KOPT-K1 (cell line): ENCODE results near the gene SLC38A10.

Experiments
- H3K27ac ChIP-seq: fragments of 200-600 bp; sonication (generic); 2 replicates; pipeline ENCODE4 v1.5.1; 2016; ENCODE audit warnings: antibody characterized with exemption, mild to moderate bottlenecking, low read depth, low read length; ENCODE audit not compliant: poor library complexity, severe bottlenecking
- H3K36me3 ChIP-seq: fragments of 200-600 bp; sonication (generic); 2 replicates; pipeline ENCODE4 v1.5.1; 2017; ENCODE audit warnings: antibody characterized with exemption, mild to moderate bottlenecking, low read length, moderate library complexity; ENCODE audit not compliant: insufficient read depth
- H3K9me3 ChIP-seq: fragments of 200-600 bp; sonication (generic); 2 replicates; pipeline ENCODE4 v1.5.1; 2017; ENCODE audit warnings: antibody characterized with exemption, low read length, mild to moderate bottlenecking; ENCODE audit not compliant: insufficient read depth, poor library complexity, severe bottlenecking

SLC38A10 gene

GRCh38 chr17:81323411-81323868, 28.3 kb upstream of the SLC38A10 start:
- Histone ChIP-seq H3K27ac (no peak overlapping the region), H3K9me3 (no peaks in the 10 kb centered on the region), H3K36me3 (no peaks in the 10 kb centered on the region)

- Histone ChIP-seq H3K36me3 (no peaks in the 10 kb centered on the region), H3K9me3 (no peaks in the 10 kb centered on the region), H3K27ac (no peak overlapping the region)
Observed at GRCh38 chr17:81323083-81323369, 27.9 kb upstream of the SLC38A10 start.

- no peaks in the 10 kb centered on the region for H3K9me3 ChIP-seq
- no peaks in the 10 kb centered on the region for H3K36me3 ChIP-seq
- H3K27ac ChIP-seq: no peak overlapping the region
Observed at GRCh38 chr17:81322271-81323082, 27.4 kb upstream of the SLC38A10 start.

DNA sequence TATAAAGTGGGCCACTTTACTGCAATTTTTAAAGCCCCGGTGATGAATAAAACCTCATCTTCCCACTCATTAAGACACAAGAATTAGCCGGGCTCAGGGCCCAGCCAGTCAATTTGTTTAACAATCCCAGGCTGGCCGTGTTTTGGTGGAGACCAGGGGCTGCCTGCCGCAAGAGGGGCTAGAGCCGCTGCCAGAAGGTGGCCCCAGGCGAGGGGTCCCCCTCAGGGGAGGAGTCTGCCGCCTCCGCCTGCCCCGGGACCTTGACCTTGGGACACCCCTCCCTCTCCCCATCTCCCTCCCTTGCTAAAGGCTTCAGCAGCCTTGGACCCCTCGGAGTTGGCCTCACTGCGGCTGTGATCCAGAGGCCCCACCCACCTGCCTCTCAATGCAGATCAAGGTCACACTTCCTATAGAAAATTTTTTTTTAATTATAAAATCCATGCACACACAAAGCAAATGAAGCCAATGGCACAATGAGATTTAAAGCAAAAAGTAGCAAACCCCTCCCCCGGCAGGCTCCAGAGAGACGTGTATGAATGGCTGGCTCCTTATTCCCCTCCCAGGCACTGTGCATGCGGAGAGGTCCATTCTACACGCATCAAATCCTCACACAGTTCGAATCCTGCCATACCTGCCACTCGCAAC, 23.0 kb upstream of the SLC38A10 start:
- H3K9me3 ChIP-seq: no peaks in the 10 kb centered on the region
- H3K27ac ChIP-seq: no peak overlapping the region
- no peaks in the 10 kb centered on the region for H3K36me3 ChIP-seq

- Histone ChIP-seq H3K36me3 (no peaks in the 10 kb centered on the region), H3K27ac (no peak overlapping the region)
Observed at GRCh38 chr17:81317530-81317821, 22.4 kb upstream of the SLC38A10 start.

DNA sequence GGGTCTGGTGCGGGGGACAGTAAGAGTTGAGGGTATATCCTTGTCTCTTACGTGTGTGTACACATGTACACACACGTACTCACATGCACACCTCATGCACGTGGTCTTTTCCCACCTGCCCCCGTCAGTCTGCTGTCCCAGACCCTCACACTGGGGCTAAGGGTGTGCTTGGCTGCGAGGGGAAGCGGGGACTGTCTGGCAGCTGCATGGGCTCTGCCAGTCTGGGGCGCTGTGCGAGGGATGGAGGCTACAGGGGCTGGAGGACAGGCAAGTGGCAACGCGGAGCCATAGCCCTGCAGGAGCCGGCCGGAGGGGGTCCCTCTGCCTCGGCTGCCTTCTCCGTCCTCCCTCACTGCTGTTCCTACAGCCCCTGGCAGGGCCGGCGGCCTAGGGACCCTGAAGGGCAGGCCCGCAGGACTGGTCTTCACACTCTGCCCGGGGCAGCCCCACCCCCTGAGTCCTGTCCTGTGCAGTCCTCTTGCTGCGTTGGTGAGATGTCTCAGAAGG, 20.8 kb upstream of the SLC38A10 start:
- Histone ChIP-seq H3K9me3 (no peaks in the 10 kb centered on the region), H3K27ac (no peak overlapping the region), H3K36me3 (no peaks in the 10 kb centered on the region)

More at GRCh38 chr17:81317530-81317821, 22.4 kb upstream of the SLC38A10 start:
- no peaks in the 10 kb centered on the region for H3K9me3 ChIP-seq

DNA sequence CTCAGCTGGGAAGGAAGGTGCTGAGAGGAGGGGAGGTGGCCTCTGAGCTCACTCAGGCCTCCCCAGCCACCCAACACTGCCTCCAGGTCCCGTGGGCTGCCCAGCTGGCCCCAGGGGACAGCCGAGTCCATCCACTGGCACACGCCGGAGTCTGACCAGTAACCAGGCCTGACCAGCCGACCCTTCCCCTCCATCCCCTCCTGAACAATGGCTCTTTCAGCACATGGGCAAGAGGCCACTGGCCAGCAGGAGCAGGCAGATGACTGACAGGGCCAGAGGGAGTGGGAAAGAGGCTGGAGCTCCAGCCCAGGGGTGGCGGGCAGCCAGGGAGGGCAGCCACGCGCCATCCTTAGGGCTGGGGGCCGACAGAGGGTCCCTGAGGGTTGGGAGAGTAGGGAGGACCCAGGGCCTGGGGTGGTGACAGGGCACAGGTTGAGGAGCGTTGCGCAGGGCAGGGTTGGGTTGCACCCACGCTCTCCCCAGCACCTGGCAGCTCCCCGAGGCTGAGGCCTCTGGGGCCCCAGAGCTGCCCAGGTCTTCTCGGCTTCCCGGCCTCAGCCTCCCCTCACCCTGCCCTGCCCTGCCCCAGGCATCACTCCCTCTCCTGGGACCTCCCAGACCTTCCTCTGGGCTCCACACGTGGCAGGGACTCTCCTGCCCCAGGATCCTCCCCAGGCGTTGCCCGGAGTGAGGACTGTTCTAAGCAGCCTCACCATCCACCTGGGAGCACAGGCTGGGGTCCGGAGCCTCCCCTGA, 20.2 kb upstream of the SLC38A10 start:
- no peaks in the 10 kb centered on the region for H3K36me3 ChIP-seq
- no peak overlapping the region for H3K27ac ChIP-seq
- no peaks in the 10 kb centered on the region for H3K9me3 ChIP-seq

- no peaks in the 10 kb centered on the region for H3K9me3 ChIP-seq
- H3K36me3 ChIP-seq: no peaks in the 10 kb centered on the region
- peak overlapping the region; percentile 47 for H3K27ac ChIP-seq
Observed at GRCh38 chr17:81314398-81315081, 19.4 kb upstream of the SLC38A10 start.

DNA sequence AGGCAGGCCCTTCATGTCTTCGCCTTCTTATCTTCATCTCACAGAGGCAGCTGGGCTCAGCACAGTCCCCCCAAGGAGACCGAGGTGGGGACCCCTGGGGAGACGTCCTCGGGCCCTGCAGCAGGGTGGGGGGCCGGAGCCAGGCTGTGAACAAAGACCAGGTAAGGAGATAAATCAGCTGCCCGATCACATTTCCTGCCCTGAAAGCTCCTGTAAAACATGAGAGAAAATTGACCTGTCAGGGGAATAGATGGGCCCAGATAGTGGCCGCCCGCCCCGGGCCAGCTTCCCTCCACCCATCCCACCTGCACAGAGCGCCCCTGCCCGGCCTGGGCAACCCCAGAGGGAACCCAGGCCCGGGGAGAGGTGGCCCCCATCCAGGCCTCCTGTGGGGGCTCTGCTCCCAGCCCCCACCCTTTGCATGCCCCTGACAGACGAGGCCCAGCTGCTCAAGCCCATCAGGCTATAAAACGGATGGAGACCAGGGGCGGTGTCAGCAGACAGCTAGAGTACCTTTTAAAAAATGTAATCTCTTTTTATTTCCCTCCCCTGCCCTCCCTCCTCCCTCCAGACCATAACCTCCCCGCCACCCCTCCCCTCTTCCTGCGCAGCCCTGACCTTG, 18.8 kb upstream of the SLC38A10 start:
- no peaks in the 10 kb centered on the region for H3K36me3 ChIP-seq
- H3K27ac ChIP-seq: peak overlapping the region; percentile 47

GRCh38 chr17:81312624-81313325, 17.7 kb upstream of the SLC38A10 start:
- H3K27ac ChIP-seq: peak overlapping the region; percentile 47
- H3K9me3 ChIP-seq: no peaks in the 10 kb centered on the region
- H3K36me3 ChIP-seq: no peaks in the 10 kb centered on the region

More for the DNA sequence above, 18.8 kb upstream of the SLC38A10 start:
- no peaks in the 10 kb centered on the region for H3K9me3 ChIP-seq

DNA sequence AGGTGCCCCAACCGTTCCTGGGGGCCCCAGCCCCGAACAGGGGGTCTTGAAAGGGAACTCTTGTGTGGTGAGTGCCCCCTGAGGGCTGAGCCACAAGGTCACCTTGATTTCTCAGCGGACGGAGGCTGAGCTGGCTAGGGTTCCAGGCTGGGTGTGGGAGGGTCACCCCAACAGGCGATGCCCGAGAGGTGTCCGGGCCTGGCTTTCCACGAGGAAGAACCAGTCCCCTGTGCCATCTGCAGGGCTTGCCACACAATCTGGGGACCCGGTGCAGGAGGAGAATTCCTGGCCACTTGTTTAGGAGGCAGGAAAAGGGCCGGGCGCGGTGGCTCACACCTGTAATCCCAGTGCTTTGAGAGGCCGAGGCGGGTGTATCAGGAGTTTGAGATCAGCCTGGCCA, 16.8 kb upstream of the SLC38A10 start:
- no peak overlapping the region for H3K27ac ChIP-seq
- no peaks in the 10 kb centered on the region for H3K9me3 ChIP-seq
- H3K36me3 ChIP-seq: no peaks in the 10 kb centered on the region

- no peaks in the 10 kb centered on the region for H3K9me3 ChIP-seq
- H3K36me3 ChIP-seq: no peaks in the 10 kb centered on the region
- no peak overlapping the region for H3K27ac ChIP-seq
Observed at GRCh38 chr17:81310949-81311550, 15.9 kb upstream of the SLC38A10 start.

GRCh38 chr17:81309859-81310839, 15.0 kb upstream of the SLC38A10 start:
- Histone ChIP-seq H3K36me3 (no peaks in the 10 kb centered on the region), H3K27ac (no peak overlapping the region), H3K9me3 (no peaks in the 10 kb centered on the region)
